Measurements from ENCODE around the gene AGL. TPM values are rescaled to one million over a fixed set of nuclear protein-coding genes. Genes with fewer than 3 reads are reported as not detected.

The AGL gene
- total RNA-seq, 1 donor: 12.5 TPM

DNA sequence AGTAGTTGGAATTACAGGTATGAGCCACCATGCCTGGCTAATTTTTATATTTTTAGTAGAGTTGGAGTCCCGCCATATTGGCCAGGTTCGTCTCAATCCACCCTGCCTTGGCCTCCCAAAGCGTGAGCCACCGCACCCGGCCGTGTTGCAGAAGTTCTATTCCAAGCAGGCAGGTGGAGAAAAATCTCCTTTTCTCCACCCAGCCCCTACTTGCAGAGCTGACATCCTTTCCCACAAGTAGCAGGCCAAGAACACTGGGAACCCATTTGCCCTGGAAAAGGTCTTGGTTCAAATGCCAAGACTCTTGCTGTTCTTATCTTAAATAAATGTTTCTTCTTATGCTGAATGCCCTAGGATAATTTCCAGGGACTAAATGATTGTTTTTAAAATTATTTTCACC is 17.5 kb downstream of the AGL start:
- DNase-seq (ENCODE audit: low read depth): no peak
- H3K4me3 ChIP-seq (ENCODE audit: low read depth, low read length): no peak overlapping the region
- TF ChIP-seq, protein P1, sequence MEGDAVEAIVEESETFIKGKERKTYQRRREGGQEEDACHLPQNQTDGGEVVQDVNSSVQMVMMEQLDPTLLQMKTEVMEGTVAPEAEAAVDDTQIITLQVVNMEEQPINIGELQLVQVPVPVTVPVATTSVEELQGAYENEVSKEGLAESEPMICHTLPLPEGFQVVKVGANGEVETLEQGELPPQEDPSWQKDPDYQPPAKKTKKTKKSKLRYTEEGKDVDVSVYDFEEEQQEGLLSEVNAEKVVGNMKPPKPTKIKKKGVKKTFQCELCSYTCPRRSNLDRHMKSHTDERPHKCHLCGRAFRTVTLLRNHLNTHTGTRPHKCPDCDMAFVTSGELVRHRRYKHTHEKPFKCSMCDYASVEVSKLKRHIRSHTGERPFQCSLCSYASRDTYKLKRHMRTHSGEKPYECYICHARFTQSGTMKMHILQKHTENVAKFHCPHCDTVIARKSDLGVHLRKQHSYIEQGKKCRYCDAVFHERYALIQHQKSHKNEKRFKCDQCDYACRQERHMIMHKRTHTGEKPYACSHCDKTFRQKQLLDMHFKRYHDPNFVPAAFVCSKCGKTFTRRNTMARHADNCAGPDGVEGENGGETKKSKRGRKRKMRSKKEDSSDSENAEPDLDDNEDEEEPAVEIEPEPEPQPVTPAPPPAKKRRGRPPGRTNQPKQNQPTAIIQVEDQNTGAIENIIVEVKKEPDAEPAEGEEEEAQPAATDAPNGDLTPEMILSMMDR (IDR thresholded peaks at IDR 0.05; ENCODE audit: insufficient read depth, low read depth, low read length): no peak

DNA sequence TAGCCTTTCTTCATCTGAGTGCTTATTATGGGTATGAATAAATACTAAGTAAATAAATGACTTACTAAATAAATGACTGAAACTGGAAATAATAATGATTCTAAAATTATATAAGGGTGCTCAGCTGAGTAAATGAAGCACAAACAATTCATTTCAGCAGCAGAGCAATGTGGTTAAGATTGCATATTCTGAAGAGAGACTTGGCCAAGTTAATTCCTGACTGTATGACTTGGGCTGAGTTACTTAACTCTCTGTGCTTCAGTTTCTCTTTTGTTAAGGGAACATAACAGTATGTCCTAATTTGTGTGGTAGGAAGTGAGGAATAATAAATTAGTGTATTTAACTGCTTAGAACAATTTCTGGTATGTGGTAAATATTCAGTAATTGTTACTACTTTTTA is 19.1 kb downstream of the AGL start:
- TF ChIP-seq, protein P1 (IDR thresholded peaks at IDR 0.05; ENCODE audit: insufficient read depth, low read depth, low read length): no peak
- peak; percentile 34 for DNase-seq (ENCODE audit: low read depth)
- no peak overlapping the region for H3K4me3 ChIP-seq (ENCODE audit: low read depth, low read length)

- TF ChIP-seq, protein P1 (IDR thresholded peaks at IDR 0.05; ENCODE audit: insufficient read depth, low read depth, low read length): no peak
- DNase-seq (ENCODE audit: low read depth): no peak
- no peak overlapping the region for H3K4me3 ChIP-seq (ENCODE audit: low read depth, low read length)
Measured at GRCh38 chr1:99869723-99870122, 19.6 kb downstream of the AGL start.

DNA sequence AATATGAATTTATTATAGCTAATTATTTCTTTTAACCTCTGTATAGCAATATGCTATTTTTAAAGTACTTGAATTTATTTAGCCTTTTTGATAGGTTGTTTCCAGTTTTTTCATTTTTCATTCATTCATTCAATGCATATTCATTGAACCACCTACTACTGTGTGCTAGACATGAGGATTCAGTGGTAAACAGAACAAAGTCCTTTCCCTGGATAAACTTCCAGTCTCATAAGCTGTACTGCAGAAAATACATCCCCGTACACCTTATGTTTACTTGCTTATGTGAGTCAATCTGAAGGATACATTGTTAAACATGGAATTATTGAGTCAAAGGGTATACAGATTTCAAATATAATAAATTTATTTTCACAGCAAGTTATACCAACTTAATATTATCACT is 21.9 kb downstream of the AGL start:
- no peak overlapping the region for H3K4me3 ChIP-seq (ENCODE audit: low read depth, low read length)
- no peak for DNase-seq (ENCODE audit: low read depth)
- TF ChIP-seq, protein P1 (IDR thresholded peaks at IDR 0.05; ENCODE audit: insufficient read depth, low read depth, low read length): no peak

DNA sequence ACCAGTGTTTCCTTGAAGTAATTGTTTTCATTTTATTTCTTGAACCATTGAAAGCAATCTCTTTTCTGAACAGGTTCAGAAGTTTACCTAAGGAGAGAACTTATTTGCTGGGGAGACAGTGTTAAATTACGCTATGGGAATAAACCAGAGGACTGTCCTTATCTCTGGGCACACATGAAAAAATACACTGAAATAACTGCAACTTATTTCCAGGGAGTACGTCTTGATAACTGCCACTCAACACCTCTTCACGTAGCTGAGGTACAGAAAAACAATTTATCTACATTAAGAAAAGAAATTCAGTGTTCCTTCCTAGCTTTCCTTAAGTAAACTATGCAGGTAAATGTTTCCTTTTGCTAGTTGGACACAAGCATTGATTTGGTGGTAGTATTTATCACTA is 27.4 kb downstream of the AGL start:
- TF ChIP-seq, protein P1 (IDR thresholded peaks at IDR 0.05; ENCODE audit: insufficient read depth, low read depth, low read length): no peak
- DNase-seq (ENCODE audit: low read depth): no peak
- H3K4me3 ChIP-seq (ENCODE audit: low read depth, low read length): no peak overlapping the region

- TF ChIP-seq, protein P1 (IDR thresholded peaks at IDR 0.05; ENCODE audit: insufficient read depth, low read depth, low read length): no peak
- DNase-seq (ENCODE audit: low read depth): no peak
- no peak overlapping the region for H3K4me3 ChIP-seq (ENCODE audit: low read depth, low read length)
Measured at GRCh38 chr1:99886179-99886578, 36.0 kb downstream of the AGL start.

DNA sequence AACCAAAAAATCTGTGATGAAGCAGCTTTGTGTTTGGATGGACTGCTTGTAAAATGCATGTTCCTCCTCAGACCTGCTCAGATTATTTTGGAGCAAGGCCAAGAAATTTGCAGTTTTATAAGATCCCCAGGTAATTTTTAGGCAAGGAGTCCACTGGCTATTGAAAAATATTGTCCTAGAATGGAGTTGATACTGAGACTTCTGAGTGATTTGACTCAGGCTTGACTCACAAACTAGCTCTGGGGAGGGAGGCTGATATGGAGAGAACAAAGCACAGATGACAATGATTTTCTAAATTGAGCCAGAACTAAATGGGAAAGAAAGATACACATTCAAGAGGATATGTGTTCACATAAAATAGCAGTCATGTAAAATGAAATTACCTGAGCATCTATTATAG is 36.7 kb downstream of the AGL start:
- DNase-seq (ENCODE audit: low read depth): no peak
- TF ChIP-seq, protein P1 (IDR thresholded peaks at IDR 0.05; ENCODE audit: insufficient read depth, low read depth, low read length): no peak

More for the DNA sequence above, 36.7 kb downstream of the AGL start:
- no peak overlapping the region for H3K4me3 ChIP-seq (ENCODE audit: low read depth, low read length)

All from fibroblast of villous mesenchyme (primary cell).